Astrocyte (in vitro differentiated cells and primary cell): ENCODE measurements around the gene DEXI.

Experiments used
- CTCF ChIP-seq: IDR thresholded peaks from 2 replicates; pipeline ENCODE4 v1.5.1; 2011; ENCODE audit warnings: low read depth, mild to moderate bottlenecking, inconsistent platforms, low read length, moderate library complexity; ENCODE audit not compliant: insufficient read depth
- EZH2 ChIP-seq: IDR thresholded peaks from 2 replicates; pipeline ENCODE4 v1.6.1; 2012; ENCODE audit warnings: mild to moderate bottlenecking, low read length, inconsistent platforms; ENCODE audit not compliant: insufficient read depth

DNA sequence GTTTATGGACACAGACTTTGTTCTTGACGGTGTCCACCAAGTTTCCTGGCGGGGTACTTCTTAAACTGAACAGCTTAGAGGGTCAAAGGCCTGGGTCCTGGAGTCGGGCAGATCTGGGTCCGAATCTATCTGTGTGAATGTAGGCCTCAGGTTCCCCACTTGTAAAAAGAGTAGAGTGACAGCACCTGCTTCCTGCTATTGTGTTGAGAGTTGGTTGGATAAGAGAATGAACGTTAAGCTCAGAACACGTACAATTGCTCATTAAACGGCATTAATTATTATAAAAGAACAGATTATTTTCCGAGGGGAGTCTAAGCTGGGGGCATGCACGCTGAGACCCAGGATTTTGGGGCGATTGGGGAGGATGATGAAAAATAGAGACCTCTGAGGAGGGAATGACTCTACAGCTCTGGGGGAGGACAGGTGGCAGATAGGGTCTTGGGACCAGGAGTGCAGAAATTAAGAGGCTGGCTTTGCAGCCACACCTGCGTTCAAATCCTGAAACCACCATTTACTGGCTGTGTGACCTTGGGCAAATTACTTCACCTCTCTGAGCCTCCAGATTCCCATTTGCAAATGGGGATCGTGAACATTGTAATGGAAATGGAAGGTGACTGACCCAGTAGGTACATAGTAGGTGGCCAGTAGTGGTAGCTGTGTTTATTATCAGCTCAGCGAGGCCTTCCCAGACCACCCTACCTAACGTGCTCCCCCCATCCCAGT is 3.0 kb upstream of the DEXI start:
- TF ChIP-seq CTCF, result no peak
- TF ChIP-seq EZH2, result no peak
